GM20431 (cell line): Measurements from ENCODE around the gene MMP26.

ENCODE experiments used
- in situ Hi-C: fragments of 300-500 bp; cut with MseI, MboI; formaldehyde crosslinking; loops from one replicate; pipeline ENCODE4 v1.15.0; 2020; ENCODE audit warnings: low sequenced_read_pairs; ENCODE audit not compliant: unreplicated experiment

MMP26 gene

DNA sequence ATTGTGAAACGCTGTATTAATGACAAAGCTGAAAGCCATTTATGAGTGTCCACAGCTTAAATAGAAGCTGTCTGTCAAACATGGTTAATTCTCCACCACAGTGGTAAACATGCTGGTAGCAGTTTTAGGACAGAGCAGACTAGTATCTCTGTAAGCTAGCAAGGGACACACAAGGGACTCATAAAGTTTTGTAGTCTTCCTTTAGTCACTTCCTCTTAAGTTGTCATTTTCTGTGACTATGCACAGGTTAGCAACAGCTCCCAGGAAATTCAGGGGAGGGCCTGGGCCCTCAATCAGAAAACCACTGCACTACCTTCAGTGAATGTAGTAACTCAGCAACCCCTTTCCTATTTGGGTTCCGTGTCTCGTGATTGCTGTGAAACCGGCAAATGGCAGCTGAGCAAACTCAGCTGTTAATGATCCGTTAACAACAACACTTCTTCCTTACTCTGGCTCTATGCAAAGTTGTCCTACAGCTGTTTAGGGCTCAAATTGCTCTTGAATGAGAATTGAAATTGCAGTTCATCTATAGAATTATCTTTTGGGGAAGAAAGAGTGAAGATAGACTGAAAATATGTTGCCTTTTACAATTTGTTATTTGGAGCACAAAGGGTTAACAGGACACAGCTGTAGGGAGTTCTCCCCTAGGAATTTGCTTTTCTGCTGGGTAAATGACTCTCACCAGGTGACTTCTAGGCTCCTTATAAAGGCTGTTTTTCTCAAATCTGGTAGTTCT lies at the start of gene MMP26:
Gene MMP26, plus strand, starts transcription at position 731 of the 736 bp plus-strand sequence.
- in situ Hi-C loops, result no loop called here

DNA sequence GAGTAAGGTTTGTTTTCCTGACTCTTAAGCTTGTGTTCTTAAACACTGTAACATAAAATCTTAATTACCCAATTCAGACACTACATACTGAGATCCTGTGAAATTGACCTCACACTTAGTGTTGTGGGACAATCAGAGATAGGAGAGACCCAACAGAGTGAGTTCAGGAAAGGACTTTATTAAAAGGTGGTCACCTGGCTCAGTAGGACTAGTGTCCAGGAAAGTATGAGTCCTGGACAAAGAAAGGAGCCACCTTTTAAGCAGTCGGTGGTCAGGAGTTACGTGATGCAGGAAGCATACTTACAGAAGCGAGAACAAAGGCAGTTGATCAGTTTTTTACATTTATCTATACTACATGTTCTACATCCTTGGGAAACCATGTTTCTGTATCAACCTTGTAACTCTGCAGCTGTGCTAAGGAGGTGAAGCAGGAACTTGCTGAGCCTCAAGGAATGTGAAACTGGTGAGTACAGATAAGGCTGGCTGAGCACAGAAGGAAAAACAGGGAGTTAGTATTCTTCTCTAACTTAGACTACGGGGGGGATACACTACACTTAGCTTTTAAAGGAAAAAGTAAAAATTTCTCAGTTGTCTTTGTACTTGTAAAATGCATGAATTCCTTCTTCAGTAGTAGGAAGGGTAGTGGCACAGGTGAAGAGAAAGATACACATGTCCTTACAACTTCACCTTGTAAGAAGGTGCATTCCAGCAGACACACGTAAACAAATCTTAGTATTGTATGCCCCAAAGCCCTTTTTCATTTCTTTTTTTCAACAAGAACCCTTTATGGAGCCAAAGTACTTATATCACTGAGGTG lies 45.7 kb upstream of the MMP26 start:
- in situ Hi-C loops, result no loop called here

DNA sequence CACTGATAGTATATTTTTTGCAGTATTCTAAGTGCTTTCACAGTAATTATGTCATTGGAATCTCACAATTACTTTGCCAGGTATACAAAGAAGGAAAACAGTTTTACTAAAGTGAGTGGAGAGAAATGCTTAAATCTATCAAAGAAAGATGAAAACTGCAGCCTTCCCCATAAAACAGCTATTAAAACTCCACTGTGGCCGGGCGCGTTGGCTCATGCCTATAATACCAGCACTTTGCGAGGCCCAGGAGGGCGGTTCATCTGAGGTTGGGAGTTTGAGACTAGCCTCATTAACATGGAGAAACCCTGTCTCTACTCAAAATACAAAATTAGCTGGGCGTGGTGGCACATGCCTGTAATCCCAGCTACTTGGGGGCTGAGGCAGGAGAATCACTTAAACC lies 41.7 kb upstream of the MMP26 start:
- in situ Hi-C loops, result no loop called here

- in situ Hi-C loops, result no loop called here
These were observed 40.4 kb upstream of the MMP26 start for GRCh38 chr11:4664183-4664582.

GRCh38 chr11:4664786-4665185 lies 39.8 kb upstream of the MMP26 start:
- in situ Hi-C loops, result no loop called here

DNA sequence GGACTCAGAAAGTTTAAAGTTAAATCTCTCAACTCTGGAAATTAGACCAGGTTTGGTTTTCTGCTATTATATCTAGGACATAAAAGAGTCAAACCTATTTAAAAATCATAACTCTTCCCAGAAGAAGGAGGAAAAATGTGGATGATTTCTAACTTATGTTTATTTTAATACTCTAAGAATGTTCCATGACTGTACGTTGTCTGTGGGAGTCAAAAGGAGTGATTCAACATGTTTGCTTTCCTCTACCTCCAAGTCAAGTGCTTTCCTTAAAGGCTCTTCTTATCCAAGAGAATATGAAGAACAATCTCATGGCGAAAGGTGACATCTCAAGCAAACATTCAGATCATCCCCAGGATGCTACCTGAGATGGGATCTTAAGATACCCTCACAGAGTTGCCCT lies 39.2 kb upstream of the MMP26 start:
- in situ Hi-C loops, result no loop called here

DNA sequence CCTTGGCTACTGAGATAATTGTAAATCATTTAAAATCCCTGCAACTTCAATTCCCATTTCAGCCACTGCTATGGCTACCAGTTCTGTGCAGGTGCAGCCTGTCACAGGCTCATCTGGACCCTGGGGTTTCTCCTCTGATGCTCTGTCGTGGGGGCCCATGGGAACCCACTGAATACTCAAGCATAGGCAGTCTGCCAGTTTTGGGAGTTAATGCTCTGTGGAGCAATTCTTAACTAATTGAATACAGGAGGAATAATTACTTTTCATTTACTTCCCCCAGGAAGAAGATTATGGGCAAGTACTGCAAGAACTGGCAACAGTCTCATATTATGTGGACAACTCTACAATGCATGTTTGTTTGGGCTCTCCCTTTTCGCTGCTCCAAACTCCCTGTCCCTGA lies 32.8 kb upstream of the MMP26 start:
- in situ Hi-C loops, result no loop called here

DNA sequence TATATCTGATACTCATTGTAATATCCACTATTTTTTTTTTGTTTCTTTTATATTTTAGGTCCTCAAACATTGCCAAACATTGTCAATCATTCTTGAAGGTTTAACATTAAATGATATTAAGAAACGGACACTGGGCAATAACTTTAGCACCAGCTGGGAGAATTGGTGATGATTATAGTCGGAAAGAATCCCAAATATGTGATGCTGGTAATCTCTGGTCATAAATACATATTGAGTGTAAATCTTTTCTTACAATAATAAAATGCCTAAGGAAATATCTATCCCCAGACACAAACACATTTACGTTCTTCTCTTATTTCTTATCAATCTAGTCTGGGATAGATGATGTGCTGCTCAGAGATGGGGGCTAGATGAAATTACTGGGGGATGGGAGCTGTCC lies 32.1 kb upstream of the MMP26 start:
- in situ Hi-C loops, result no loop called here

- in situ Hi-C loops, result no loop called here
These were observed 30.8 kb upstream of the MMP26 start for GRCh38 chr11:4673781-4674180.

- in situ Hi-C loops, result no loop called here
These were observed 26.6 kb upstream of the MMP26 start for GRCh38 chr11:4677948-4678347.

GRCh38 chr11:4680341-4680740 lies 24.2 kb upstream of the MMP26 start:
- in situ Hi-C loops, result no loop called here

- in situ Hi-C loops, result no loop called here
These were observed 21.8 kb upstream of the MMP26 start for GRCh38 chr11:4682623-4683419.

- in situ Hi-C loops, result no loop called here
These were observed 19.8 kb upstream of the MMP26 start for GRCh38 chr11:4684631-4685285.

GRCh38 chr11:4695442-4695841 lies 9.1 kb upstream of the MMP26 start:
- in situ Hi-C loops, result no loop called here

- in situ Hi-C loops, result no loop called here
These were observed 7.0 kb upstream of the MMP26 start, which contains the start of gene OR51E2 for GRCh38 chr11:4697585-4697984. TSS of gene OR51E2 (minus strand) at chr11:4697853. CDS start at chr11:4682711, 15,142 bp downstream.

GRCh38 chr11:4699697-4700435 lies 4.7 kb upstream of the MMP26 start:
- in situ Hi-C loops, result no loop called here

DNA sequence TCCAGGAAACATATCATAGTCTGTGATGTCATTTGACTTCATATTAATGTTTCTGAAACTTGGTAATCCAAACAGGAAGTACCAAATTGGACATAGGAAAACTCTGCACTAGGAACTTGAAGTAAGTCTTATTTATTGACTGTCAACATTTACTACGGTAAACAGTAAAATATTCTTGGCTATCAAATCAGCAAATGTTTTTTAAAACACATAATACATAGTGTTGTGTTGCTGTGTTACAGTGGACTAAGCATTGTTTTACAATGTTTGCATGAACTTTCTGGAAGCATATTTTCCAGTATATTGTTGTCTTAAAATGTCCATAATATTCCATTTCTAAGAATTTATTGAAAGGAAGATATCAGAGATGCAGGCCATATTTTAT lies 4.2 kb upstream of the MMP26 start:
- in situ Hi-C loops, result no loop called here

- in situ Hi-C loops, result no loop called here
These were observed 278 bp downstream of the MMP26 start for GRCh38 chr11:4704790-4705334.

- in situ Hi-C loops, result no loop called here
These were observed 8.7 kb downstream of the MMP26 start for GRCh38 chr11:4713241-4713640.
